H9 (cell line): ENCODE measurements around the gene ARGFX. TPM values are rescaled to one million over a fixed set of nuclear protein-coding genes. Genes with fewer than 3 reads are reported as not detected.

ENCODE experiments used
- DNase-seq: peaks from one replicate; pipeline ENCODE4 v3.0.0-alpha.2; 2017
- H2AFZ ChIP-seq: one replicate; pipeline ENCODE4 v1.6.1; 2013; ENCODE audit warnings: mild to moderate bottlenecking, low read length, control low read depth, moderate library complexity
- H2AK5ac ChIP-seq: 2 replicates; pipeline ENCODE4 v1.6.1; 2013; ENCODE audit warnings: low read length, control low read depth, mixed read lengths; ENCODE audit not compliant: insufficient read length
- H2BK120ac ChIP-seq: one replicate; pipeline ENCODE4 v1.6.1; 2013; ENCODE audit warnings: low read depth, mild to moderate bottlenecking, low read length, control low read depth, inconsistent platforms; ENCODE audit not compliant: poor library complexity, severe bottlenecking
- H2BK12ac ChIP-seq: 2 replicates; pipeline ENCODE4 v1.6.1; 2013; ENCODE audit warnings: low read length, control low read depth, mixed read lengths, low read depth; ENCODE audit not compliant: insufficient read length
- H2BK15ac ChIP-seq: 2 replicates; pipeline ENCODE4 v1.6.1; 2013; ENCODE audit warnings: low read depth, low read length, control low read depth
- H2BK20ac ChIP-seq: one replicate; pipeline ENCODE4 v1.6.1; 2013; ENCODE audit warnings: low read depth, mild to moderate bottlenecking, low read length, control low read depth, inconsistent platforms; ENCODE audit not compliant: poor library complexity, severe bottlenecking
- H2BK5ac ChIP-seq: 2 replicates; pipeline ENCODE4 v1.6.1; 2013; ENCODE audit warnings: low read length, control low read depth, mixed read lengths; ENCODE audit not compliant: insufficient read length
- H3K14ac ChIP-seq: 2 replicates; pipeline ENCODE4 v1.6.1; 2013; ENCODE audit warnings: low read length, control low read depth; ENCODE audit not compliant: insufficient read depth
- H3K18ac ChIP-seq: 2 replicates; pipeline ENCODE4 v1.6.1; 2013; ENCODE audit warnings: low read depth, mild to moderate bottlenecking, mixed read lengths, low read length, control low read depth; ENCODE audit not compliant: insufficient read length
- H3K23ac ChIP-seq: 2 replicates; pipeline ENCODE4 v1.6.1; 2013; ENCODE audit warnings: low read length, control low read depth, mixed read lengths, low read depth; ENCODE audit not compliant: insufficient read length
- H3K23me2 ChIP-seq: 2 replicates; pipeline ENCODE4 v1.6.1; 2013; ENCODE audit warnings: low read depth, mild to moderate bottlenecking, mixed read lengths, low read length, control low read depth; ENCODE audit not compliant: insufficient read length, poor library complexity, severe bottlenecking
- H3K27ac ChIP-seq: 2 replicates; pipeline ENCODE4 v1.5.1; 2013; ENCODE audit warnings: low read length, control low read depth, mixed read lengths, low read depth; ENCODE audit not compliant: insufficient read length
- H3K27me3 ChIP-seq: 2 replicates; pipeline ENCODE4 v1.6.1; 2013; ENCODE audit warnings: low read length, control low read depth, inconsistent platforms; ENCODE audit not compliant: insufficient read depth
- H3K4ac ChIP-seq: 2 replicates; pipeline ENCODE4 v1.6.1; 2013; ENCODE audit warnings: low read depth, mild to moderate bottlenecking, control low read depth, inconsistent platforms, low read length, moderate library complexity
- H3K4me1 ChIP-seq: 2 replicates; pipeline ENCODE4 v1.6.1; 2013; ENCODE audit warnings: low read length, control low read depth, inconsistent platforms; ENCODE audit not compliant: insufficient read depth
- H3K4me2 ChIP-seq: 2 replicates; pipeline ENCODE4 v1.6.1; 2013; ENCODE audit warnings: low read length, control low read depth, mixed read lengths; ENCODE audit not compliant: insufficient read length, insufficient read depth
- H3K56ac ChIP-seq: 2 replicates; pipeline ENCODE4 v1.6.1; 2013; ENCODE audit warnings: low read depth, mild to moderate bottlenecking, mixed read lengths, low read length, control low read depth; ENCODE audit not compliant: insufficient read length
- H3K79me1 ChIP-seq: 2 replicates; pipeline ENCODE4 v1.6.1; 2013; ENCODE audit warnings: low read depth, mild to moderate bottlenecking, moderate library complexity, low read length, control low read depth, inconsistent platforms; ENCODE audit not compliant: insufficient read depth, poor library complexity, severe bottlenecking
- H3K79me2 ChIP-seq: 2 replicates; pipeline ENCODE4 v1.6.1; 2013; ENCODE audit warnings: low read length, control low read depth, inconsistent platforms; ENCODE audit not compliant: insufficient read depth
- H3K9ac ChIP-seq: 2 replicates; pipeline ENCODE4 v1.6.1; 2013; ENCODE audit warnings: low read length, control low read depth, mixed read lengths; ENCODE audit not compliant: insufficient read length; ENCODE audit errors: extremely low read depth
- H3K9me3 ChIP-seq: one replicate; pipeline ENCODE4 v1.6.1; 2013; ENCODE audit warnings: low read depth, low read length, inconsistent platforms; ENCODE audit not compliant: control insufficient read depth
- H3T11ph ChIP-seq: one replicate; pipeline ENCODE4 v1.6.1; 2013; ENCODE audit warnings: mild to moderate bottlenecking, low read length, control low read depth, inconsistent platforms
- H4K20me1 ChIP-seq: one replicate; pipeline ENCODE4 v1.6.1; 2013; ENCODE audit not compliant: control insufficient read depth, insufficient read length, insufficient read depth
- H4K5ac ChIP-seq: 2 replicates; pipeline ENCODE4 v1.6.1; 2013; ENCODE audit warnings: low read depth, mild to moderate bottlenecking, mixed read lengths, low read length, control low read depth; ENCODE audit not compliant: insufficient read length
- H4K8ac ChIP-seq: replicated peaks from 2 replicates; pipeline ENCODE4 v1.6.1; 2013; ENCODE audit warnings: low read length, control low read depth, mixed read lengths, low read depth; ENCODE audit not compliant: insufficient read length
- H4K91ac ChIP-seq: 2 replicates; pipeline ENCODE4 v1.6.1; 2013; ENCODE audit warnings: low read depth, mild to moderate bottlenecking, moderate library complexity, mixed read lengths, low read length, control low read depth; ENCODE audit not compliant: insufficient read length
- H3K27ac Mint-ChIP-seq, 3 experiments: 2 replicates in 2 of 3; 3 replicates in 1 of 3; pipeline ENCODE4 v1.8.0; 2020 to 2021; ENCODE audit warnings: mixed read lengths in 3 of 3, mild to moderate bottlenecking in 1 of 3, moderate library complexity in 1 of 3
- H3K27me3 Mint-ChIP-seq: 2 replicates; pipeline ENCODE4 v1.8.0; 2021; ENCODE audit warnings: low read depth, mild to moderate bottlenecking, moderate library complexity, mixed read lengths
- H3K36me3 Mint-ChIP-seq, 3 experiments: 2 replicates in 2 of 3; 3 replicates in 1 of 3; pipeline ENCODE4 v1.8.0; 2020 to 2021; ENCODE audit warnings: low read depth in 3 of 3, mixed read lengths in 3 of 3; ENCODE audit not compliant: insufficient read depth in 1 of 3
- H3K4me1 Mint-ChIP-seq, 2 experiments: 2 replicates each; pipeline ENCODE4 v1.8.0; 2020; ENCODE audit warnings: mixed read lengths in 2 of 2
- H3K4me3 Mint-ChIP-seq, 2 experiments: 2 replicates in 1 of 2; 3 replicates in 1 of 2; pipeline ENCODE4 v1.8.0; 2020 to 2021; ENCODE audit warnings: mild to moderate bottlenecking in 2 of 2, mixed read lengths in 2 of 2, moderate library complexity in 1 of 2
- H3K9me3 Mint-ChIP-seq, 2 experiments: 2 replicates in 1 of 2; 3 replicates in 1 of 2; pipeline ENCODE4 v1.8.0; 2020; ENCODE audit warnings: mild to moderate bottlenecking in 2 of 2, mixed read lengths in 2 of 2, moderate library complexity in 1 of 2
- CTCF ChIP-seq: fragments of 200-600 bp; sonication (generic); conservative IDR thresholded peaks from 3 replicates; pipeline ENCODE4 v1.8.0; 2021; ENCODE audit warnings: antibody characterized with exemption, mild to moderate bottlenecking
- WGBS: extraction: QIAGEN DNeasy Blood & Tissue Kit; methylation state at CpG from one replicate; pipeline ENCODE4 v1.1.7; 2013; ENCODE audit warnings: missing lambda C conversion rate, low lambda C conversion rate, mixed read lengths; ENCODE audit not compliant: insufficient read length; ENCODE audit errors: extremely low coverage; 5-methylcytosine and 5-hydroxymethylcytosine counted together
- total RNA-seq: library from RNA; stranded (reverse); gene quantifications from 2 replicates; pipeline ENCODE4 v1.2.1, GENCODE V29; 2021

Gene ARGFX
- total RNA-seq, 1 experiment from 2014 or later, result not detected

- no peaks in the 10 kb centered on the region for H4K20me1 ChIP-seq
- no peaks in the 10 kb centered on the region for H3K23me2 ChIP-seq
- Mint-ChIP-seq H3K27ac (no peak overlapping the region), H3K4me3 (no peak overlapping the region), H3K4me1 (peaks cover 11 to 19% of the 10 kb centered on the region in 2 experiments), H3K9me3 (peaks cover 4 to 9% of the 10 kb centered on the region in 2 experiments; a peak in 4 of 5 replicates), H3K27me3 (no peaks in the 10 kb centered on the region), H3K36me3 (peaks cover 0 to 6% (median 2%) of the 10 kb centered on the region in 3 experiments; a peak in 4 of 7 replicates)
- H3K79me1 ChIP-seq, result no peaks in the 10 kb centered on the region
- no peak overlapping the region for H3K4me2 ChIP-seq
- H2BK120ac ChIP-seq, result no peak overlapping the region
- no CpG with 5 or more reads among the region's 4 CpGs for WGBS
- no peak overlapping the region for H3K4ac ChIP-seq
- no peak overlapping the region for H2AFZ ChIP-seq
- no peak overlapping the region for H3K14ac ChIP-seq
- TF ChIP-seq CTCF, result no peak
- no peak overlapping the region for H4K5ac ChIP-seq
- no peak overlapping the region for H3K27ac ChIP-seq
- no peak for DNase-seq
- no peak overlapping the region for H3K18ac ChIP-seq
- no peak overlapping the region for H4K8ac ChIP-seq
- no peaks in the 10 kb centered on the region for H3K79me2 ChIP-seq
- H3T11ph ChIP-seq, result no peak overlapping the region
- no peak overlapping the region for H2BK5ac ChIP-seq
- H3K9ac ChIP-seq, result no peak overlapping the region
- H3K4me1 ChIP-seq, result no peaks in the 10 kb centered on the region
- no peak overlapping the region for H2BK12ac ChIP-seq
- no peak overlapping the region for H2BK15ac ChIP-seq
- no peak overlapping the region for H4K91ac ChIP-seq
- no peaks in the 10 kb centered on the region for H3K27me3 ChIP-seq
- H3K9me3 ChIP-seq, result no peaks in the 10 kb centered on the region
- H2BK20ac ChIP-seq, result no peak overlapping the region
- H3K23ac ChIP-seq, result no peak overlapping the region
- no peak overlapping the region for H2AK5ac ChIP-seq
- no peak overlapping the region for H3K56ac ChIP-seq
Observed at GRCh38 chr3:121552379-121552778, 15.4 kb upstream of the ARGFX start.
